Ecto neural progenitor cell (in vitro differentiated cells): ENCODE results near the gene IKBKG.
"Not testable (repeated sequence)": the region's sequence is repeated elsewhere in the genome, so short reads cannot be mapped to it uniquely, and the experiment has no call there.

Experiments
- DNase-seq: peaks from one replicate; pipeline ENCODE4 v3.0.0-alpha.2; 2018; ENCODE audit warnings: low spot score

The IKBKG gene, protein sequence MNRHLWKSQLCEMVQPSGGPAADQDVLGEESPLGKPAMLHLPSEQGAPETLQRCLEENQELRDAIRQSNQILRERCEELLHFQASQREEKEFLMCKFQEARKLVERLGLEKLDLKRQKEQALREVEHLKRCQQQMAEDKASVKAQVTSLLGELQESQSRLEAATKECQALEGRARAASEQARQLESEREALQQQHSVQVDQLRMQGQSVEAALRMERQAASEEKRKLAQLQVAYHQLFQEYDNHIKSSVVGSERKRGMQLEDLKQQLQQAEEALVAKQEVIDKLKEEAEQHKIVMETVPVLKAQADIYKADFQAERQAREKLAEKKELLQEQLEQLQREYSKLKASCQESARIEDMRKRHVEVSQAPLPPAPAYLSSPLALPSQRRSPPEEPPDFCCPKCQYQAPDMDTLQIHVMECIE

DNA sequence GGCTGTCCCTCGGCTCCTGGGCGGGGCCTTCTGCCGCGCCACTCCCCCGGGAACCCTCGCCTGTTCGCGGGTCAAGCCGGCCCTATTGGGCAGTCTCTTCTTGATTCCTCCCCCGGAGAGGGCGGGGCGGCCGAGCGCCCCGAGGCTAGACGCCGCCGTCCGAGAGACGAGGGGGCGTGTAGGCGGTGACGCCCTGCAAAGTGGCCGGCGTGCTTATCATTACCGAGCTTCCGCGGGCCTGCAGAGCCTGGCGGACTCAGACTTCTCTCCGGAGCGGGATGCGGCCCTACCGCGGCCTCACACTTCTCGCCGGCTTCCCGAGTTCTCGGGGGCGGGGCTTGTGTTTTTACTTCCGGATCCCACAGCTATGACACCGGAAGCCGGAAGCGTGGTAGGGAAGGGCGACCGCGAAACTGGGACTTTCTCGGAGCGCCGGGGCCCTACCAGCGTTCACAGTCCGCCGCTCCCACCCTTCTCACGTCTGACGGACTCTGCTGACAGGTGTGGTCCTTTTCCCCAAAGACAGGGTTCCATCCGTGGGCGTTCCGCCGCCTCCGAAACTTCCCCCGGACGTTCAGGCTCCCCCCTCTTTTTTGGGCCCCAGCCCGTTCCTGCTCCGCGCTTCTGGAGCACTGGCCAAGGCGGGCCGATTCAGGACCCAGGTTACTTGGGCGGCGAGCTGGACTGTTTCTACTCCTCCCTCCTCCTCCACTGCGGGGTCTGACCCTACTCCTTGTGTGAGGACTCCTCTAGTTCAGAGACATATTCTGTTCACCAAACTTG is at the start of gene IKBKG:
Gene IKBKG, plus strand, starts transcription at position 376 of the 783 bp plus-strand sequence. CDS start 4,383 bp downstream, outside the sequence.
- DNase-seq, result peak; percentile 90

DNA sequence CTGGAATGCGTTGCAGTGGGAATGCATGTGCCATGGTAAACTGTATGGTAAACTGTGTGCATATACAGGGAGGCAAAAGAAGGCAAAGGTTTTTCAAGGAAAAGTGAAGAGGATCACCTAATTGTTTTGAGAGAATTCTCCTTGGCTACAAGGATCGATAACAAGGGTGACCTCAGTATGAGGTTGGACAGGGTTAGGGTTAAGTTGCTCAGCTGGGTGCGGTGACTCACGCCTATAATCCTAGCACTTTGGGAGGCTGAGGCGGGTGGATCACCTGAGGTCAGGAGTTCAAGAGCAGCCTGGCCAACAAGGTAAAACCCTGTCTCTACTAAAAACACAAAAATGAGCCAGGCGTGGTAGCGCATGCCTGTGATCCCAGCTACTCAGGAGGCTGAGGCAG is 46.0 kb upstream of the IKBKG start:
- DNase-seq, result not testable (repeated sequence)

DNA sequence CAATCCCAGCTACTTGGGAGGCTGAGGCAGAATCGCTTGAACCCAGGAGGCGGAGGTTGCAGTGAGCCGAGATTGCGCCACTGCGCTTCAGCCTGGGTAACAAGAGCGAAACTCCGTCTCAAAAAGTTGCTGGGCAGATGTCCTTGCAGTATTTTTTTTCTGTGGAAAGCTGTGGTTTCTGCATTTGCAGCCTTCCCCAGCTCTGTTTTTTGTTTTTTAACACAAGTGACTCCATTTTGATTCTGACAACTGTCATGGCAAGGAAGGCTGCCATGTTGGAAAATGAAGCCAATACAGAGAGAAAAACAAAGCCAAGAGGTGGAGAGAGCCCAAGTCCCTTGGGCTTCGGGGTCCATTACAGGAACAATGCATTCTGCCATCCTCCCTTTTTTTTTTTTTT is 45.3 kb upstream of the IKBKG start:
- DNase-seq, result no peak

DNA sequence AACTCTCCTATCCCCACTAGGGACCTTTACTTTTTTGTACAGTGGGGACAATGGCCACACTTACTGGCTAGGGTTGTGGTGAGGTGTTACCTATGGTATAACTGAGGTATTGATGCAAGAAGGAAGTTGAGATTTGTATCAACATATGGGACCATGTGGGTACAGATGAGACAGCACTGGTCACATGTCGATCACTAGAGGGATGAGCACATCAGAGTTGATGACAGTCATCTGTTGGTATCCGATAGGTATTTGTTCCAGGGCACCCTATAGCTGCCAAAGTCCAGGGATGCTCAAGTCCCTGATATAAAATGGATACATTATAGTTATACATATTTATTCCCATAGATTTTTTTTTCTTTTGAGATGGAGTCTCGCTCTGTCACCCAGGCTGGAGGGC is 44.4 kb upstream of the IKBKG start:
- DNase-seq, result no peak

DNA sequence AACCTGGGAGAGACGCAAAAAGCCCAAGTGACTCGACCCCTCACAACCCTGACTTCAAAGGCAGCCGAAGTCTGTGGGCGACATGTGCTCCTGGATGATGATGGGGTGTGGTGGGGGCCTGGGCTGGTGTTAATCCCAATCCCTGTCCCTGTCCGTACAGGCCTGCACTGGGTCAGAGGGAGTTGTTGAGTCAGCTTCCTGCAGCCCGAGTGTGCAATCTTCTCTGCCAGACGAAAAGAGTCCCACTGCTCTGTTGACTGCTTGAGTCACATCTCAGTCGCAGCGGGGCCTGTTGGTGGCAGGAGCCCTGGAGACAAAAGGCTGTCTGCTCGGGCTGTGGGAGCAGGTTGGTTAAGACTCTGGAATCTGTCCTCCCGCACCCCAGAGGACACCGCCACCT is 41.7 kb upstream of the IKBKG start:
- no peak for DNase-seq

DNA sequence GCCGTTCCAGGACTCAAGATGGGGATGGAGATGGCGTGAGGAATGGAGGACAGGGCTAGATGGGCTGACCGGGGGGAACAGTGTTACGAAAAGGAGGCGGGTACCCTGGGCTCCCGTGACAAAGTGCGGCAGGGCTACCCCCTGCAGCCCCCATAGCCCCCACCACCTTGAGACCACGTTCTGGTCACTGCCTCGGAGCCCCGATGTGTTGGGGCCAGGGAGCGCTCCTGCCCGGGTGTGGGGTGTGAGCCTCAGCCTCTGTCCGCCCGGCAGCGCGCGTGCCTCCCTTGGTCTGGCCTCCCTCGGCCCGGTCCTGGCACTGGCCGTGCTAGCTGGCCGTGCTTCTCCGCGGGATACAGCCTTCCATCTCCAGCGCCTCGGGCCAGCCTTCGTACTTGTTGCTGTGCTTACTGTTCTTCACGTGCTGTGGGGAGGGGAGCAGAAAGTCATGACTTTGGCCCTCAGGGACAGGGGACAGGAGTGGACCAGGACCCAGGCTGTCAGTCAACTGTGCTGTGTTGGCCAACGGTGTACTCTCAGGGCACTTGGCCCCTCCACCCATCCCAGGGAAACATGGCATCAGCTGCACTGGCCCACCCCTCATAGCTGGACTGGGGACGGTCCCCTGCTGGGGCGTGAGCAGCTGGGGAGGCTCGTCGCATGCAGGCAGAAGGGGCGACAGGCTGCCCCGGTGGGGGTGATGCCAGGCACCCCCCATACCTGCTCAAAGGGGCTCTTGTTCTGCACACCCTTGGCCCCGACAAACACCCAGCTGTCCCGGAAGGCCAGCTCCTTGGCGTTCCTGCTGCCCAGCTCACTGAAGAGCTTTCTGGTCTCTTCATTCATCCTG is 40.7 kb upstream of the IKBKG start:
- DNase-seq, result no peak

DNA sequence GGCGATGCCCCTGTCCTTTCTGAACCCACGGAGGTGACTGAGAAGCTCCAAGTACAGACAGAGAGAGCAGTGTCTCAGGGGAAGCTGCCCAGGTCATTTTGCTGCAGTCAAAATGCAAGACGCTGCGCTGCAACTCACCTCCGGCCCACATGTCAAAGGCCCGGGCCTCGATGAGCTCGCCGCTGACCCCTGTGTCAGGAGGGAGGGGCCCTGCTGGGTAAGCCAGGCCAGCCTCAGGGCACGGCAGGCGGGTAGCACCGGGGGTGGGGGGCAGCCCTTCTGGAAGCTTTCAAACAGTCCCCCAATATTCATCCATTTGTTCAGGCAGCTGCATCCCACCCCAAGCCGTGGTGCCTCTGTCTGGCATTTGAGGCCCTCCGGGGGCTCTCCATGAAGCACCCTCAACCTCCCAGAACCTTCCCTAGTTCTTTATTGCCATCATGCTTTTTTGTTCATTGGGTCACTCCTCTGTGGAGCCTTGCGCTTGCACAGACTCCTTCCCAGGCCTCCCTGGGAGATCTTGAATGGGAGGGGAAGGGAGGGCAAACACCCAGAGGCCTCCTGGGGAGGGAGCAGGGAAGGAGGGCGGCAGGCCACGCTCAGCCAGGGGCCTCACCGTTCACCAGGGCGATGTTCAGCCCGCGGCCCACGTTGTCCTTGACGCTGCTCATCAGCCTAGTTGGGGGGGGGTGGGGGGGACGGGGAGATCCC is 39.6 kb upstream of the IKBKG start:
- no peak for DNase-seq

DNA sequence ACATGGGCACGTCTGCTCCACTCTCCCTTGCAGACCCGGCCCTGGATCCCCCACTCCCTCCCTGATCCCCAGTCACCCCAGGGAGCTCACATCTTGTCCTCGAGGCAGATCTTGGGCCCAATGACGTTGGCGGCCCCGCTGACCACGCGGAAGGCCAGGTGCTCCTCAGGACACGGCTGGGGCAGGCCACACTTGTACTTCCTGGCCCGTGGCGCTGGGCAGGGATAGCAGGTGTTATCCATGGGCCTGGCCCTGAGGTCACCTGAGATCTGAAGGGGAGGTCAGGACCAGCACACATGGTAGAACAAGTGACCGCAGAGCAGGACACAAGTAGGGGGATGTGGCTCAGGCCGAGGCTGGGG is 39.1 kb upstream of the IKBKG start:
- no peak for DNase-seq

DNA sequence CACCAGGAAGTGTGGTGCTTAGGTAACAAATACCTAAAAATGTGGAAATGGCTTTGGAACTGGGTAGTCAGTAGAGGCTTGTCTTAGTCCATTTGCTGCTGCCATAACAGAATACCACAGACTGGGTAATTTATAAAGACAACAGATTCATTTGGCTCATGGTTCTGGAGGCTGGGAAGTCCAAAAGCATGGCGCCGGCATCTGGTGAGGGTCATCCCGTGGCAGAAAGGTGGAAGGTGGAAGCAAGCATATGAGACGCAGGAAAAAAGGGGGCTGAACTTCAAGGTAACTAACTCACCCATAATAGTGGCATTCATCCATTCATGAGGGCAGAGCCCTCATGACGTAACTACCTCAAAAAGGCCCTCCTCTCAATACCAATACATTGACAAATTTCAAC is 38.0 kb upstream of the IKBKG start:
- DNase-seq, result no peak

DNA sequence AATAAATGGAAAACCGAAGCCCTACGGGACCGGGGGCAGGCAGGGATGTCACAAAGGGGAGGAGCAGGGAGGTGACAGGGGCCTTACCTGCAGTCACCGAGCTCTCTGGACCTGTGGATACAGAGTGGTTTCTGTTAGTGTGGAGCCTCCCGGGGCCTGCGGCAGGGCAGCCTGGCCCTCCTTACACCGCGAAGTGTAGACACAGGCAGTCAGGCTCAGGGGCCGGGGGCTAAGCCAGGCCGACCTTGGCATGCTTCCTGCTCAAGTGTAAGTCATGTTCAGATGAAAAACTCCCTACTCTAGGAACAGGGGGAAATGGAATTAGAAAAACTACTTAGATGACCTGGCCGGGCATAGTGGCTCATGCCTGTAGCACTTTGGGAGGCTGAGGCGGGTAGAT is 35.7 kb upstream of the IKBKG start:
- DNase-seq, result no peak

DNA sequence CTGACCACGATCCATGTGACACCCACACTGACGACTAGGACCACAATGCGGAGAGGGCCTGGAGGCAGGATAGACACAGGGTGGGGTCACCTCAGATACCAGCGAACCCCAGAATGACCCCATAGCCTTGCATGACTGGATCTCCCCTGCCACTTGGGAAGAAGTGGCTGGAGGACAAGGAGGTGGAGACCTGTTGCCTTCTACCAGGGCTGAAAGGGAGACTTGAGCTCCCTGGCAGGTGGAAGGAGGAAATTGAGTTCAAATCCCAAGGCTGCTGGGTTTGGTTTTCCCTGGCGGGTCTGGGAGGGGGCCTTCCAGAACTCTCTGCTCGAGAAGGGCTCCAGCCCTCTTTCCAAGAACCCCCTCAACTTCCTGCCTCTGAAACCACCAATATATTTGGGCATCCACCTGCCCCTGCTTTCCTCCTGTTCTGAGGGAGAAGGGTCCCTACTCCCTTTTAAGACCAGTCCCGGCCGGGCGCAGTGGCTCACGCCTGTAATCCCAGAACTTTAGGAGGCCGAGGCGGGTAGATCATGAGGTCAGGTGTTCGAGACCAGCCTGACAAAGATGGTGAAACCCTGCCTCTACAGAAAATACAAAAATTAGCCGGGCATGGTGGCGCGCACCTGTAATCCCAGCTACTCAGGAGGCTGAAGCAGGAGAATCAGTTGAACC is 34.4 kb upstream of the IKBKG start:
- no peak for DNase-seq

DNA sequence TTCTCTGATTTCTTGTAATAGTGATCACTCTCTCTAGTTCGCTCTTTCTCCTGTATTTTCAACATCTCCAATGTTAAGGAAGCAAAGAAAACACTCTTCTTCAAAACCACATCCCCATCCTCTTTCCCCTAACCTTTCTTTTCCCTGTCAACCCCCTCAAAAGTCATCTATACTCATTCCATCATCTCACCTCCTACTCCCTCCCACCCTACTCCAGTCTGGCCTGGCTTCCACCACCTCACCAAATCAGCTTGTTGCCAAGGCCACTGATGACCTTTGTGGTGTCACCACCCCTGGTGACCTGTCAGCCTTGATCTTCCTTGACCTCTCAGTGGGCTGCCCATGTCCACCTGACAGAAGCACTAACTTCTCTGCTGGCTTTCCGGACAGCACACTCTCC is 33.7 kb upstream of the IKBKG start:
- no peak for DNase-seq

DNA sequence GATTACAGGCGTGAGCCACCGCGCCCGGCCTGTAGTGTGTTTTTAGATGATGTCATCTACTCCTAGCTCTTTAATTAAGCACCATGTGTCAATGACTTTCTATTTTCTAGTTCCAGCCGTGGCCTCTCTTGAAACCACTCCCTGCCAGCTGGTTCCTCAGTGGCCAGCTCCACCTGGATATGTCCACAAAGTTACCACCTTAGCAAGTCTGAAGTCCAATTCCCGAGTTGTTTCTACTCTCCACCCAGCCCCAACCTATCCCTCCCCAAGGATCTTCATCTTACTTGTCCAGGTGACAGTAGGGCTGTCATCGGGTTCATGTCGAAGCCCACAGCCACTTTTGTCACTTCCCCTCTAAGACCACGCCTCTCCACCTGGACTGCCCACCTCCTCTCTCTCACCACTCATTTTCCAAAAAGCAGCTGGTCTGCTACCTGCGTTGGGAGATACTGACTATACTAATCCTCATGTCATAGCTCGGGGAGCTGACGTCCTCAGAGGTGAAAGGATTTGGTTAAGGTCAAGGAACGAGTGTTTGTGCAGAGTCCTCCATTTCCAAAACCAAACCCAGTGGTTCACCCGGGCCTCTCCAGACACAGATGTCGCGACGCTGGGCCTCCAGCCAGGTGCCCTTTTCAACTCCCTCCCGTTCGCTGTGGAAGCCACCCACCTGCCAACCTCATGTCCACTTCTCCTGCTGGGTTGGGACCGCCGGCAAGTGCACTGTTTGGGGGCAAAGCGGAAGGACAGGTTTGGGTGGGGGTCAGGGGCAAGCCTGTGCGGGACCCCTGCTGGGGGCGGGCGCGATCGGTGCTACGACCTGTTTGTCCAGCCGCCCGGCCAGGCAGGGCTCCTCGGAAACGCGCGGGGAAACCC is 32.1 kb upstream of the IKBKG start:
- no peak for DNase-seq

DNA sequence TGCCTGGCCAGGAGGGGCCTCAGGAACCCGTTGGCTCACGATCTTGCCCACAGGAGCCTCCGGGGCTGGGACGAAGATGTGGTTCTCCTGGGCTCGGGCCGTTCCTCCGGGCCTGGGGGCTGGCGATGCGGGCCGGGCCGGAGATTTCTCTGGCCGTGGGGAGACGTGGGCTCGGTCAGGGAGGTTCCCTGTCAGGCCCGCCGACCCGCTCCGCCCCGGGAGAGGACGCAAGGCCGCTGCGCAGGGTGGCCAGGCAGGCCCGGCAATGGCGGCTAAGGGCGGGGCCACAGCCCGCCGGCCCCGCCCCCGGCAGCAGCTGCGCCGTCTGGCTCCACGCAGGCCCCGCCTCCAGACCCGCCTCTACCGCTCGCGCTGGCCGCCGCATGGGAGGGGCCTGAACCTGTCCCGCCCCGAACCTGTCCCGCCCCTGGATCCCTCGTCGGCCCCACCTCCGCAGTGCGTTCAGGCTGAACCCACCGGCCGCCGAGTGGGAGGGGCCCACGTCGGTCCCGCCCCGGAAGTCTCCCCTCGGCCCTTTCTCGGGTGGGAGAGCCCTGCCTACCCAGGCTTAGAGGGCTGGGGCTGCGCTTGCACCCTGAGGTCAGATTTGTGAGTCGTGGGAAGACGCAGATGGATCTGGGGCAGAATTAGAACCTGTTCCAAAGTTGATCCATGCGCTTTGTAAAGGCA is 31.3 kb upstream of the IKBKG start, which contains the start of gene FAM3A:
Gene FAM3A, minus strand, starts transcription at position 267 of the 690 bp plus-strand sequence. CDS start 460 bp downstream, outside the sequence.
- DNase-seq, result peak; percentile 93

DNA sequence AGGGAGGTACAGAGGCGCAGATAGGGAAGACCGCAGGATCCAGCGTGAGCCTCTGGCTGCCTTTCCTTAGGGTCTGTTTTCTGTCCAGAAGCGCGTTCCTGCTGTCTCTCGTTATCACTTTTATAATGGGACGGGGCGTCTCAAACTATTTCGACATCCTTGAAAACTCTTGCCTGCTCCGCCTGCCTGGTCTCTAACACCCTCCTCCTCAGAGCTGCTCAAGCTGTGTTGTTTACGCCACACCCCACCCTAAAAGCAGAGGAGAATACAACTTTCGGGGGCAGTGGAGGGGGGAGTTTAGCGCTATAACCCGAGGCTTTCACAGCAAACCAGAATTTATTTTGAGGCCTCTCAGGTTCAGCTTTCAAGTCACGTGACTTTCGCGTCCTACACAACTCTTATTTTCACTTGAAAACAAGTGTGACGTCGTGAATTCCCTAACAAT is 30.7 kb upstream of the IKBKG start:
- DNase-seq, result no peak

DNA sequence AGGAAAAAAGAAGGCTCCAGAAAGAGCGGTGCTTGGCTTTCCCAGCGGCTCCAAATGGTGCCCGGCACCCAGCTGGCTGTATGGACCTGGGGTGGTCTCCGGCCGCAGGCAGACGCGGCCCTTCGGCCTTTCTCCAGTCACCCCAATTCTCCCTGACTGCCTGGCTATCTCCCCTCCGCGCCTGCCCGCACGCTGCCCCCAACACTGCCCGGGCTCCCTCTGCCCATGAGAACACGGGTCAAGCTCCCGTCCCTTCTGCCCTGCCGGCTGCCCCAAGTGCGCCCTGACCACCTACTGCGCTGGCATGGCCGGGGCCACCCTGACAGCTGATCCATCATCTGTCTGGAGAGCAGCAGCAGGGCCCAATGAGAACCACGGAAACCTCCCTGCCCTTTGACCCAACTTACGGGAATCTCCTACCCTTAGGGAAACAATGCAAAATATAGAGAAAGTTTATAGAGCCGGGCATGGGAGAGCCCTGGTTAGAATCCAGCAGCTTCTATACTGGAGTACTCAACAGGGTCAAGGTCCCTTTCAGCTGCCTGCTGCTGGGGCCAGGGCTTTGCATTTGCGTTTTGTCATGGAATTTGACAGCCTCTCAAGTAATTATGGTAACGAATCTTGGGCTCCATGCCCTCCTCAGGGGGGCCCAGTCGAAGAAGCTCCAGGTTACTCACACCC is 30.2 kb upstream of the IKBKG start:
- no peak for DNase-seq

DNA sequence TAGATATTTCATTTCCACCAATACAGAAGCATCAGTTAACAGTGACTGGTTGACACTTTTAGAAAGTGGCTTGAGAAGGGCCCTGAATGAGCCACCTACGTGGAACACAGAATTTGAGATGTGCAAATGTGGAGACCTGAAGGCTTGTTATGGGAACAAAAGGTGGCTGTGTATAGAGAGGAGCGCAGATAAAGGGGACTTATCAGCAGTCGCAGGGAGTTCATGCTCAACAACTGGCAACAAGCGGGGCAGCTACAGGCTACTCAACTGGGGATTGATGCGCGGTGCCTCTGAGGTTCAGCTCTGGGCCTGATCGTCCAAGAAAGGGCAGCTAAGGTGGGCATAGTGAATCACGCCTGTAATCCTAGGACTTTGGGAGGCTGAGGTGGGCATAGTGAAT is 28.0 kb upstream of the IKBKG start:
- DNase-seq, result no peak

DNA sequence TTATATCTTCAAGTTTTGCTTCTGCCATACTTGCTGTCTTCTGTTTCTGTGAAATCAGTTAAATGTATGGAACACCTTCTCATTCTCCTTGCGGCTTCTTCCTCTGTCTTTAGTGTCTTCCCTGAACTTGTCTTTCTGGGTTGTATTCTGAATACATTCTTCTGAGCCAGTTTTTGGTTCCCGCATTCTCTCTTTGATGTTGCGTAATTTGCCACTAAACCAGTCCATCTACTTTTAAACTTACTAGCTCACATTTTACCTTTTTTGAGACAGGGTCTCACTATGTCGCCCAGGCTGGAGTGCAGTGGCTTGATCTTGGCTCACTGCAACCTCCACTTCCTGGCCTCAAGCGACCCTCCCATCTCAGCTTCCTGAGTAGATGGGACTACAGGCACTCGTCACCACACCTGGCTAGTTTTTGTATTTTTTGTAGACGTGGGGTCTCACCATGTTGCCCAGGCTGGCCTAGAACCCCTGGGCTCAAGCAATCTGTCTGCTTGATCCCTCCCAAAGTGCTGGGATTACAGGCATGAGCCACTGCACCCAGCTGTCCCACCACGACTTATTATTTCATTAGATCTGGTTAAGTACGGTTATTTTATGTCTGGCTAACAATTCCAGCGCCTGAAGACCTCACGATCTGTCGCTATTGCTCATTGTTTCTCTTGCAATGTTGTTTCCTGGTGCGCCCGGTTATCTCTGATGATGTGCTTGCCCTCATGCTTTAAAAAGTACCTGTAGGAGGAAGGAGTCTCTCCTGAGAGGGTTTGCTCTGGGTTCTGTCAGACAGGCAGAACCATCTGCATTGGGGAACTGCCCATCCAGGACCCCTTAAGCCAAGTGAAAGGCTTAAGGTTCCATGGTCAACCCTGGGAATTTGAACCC is 21.6 kb upstream of the IKBKG start:
- no peak for DNase-seq
